DOHH2 (cell line): ENCODE measurements around the gene RNGTT.
A peak's percentile ranks its signal among the peaks of the same experiment; 100 is the strongest.

ENCODE experiments used
- H3F3A ChIP-seq: fragments of 200-600 bp; sonication (generic), shearing (Covaris generic); 2 replicates; pipeline ENCODE4 v1.6.0; 2016; ENCODE audit warnings: antibody characterized with exemption, mild to moderate bottlenecking; ENCODE audit not compliant: control insufficient read depth, insufficient read depth
- H3K27ac ChIP-seq: fragments of 200-600 bp; sonication (generic); 2 replicates; pipeline ENCODE4 v1.5.1; 2014; ENCODE audit warnings: low read depth, mild to moderate bottlenecking, low read length, moderate library complexity
- H3K27me3 ChIP-seq: fragments of 200-600 bp; sonication (generic); 2 replicates; pipeline ENCODE4 v1.6.1; 2014; ENCODE audit warnings: mild to moderate bottlenecking, low read length, mixed read lengths; ENCODE audit not compliant: control insufficient read depth
- H3K36me3 ChIP-seq: fragments of 200-600 bp; sonication (generic); 2 replicates; pipeline ENCODE4 v1.6.1; 2014; ENCODE audit warnings: mild to moderate bottlenecking, low read length, moderate library complexity, mixed read lengths; ENCODE audit not compliant: control insufficient read depth
- H3K4me1 ChIP-seq: fragments of 200-600 bp; sonication (generic); 2 replicates; pipeline ENCODE4 v1.6.1; 2014; ENCODE audit warnings: mild to moderate bottlenecking, low read length, mixed read lengths; ENCODE audit not compliant: control insufficient read depth
- H3K4me2 ChIP-seq: fragments of 200-600 bp; sonication (generic); 2 replicates; pipeline ENCODE4 v1.6.0; 2014; ENCODE audit warnings: mild to moderate bottlenecking, low read length, moderate library complexity
- H3K4me3 ChIP-seq: fragments of 200-600 bp; sonication (generic); 2 replicates; pipeline ENCODE4 v1.5.1; 2014; ENCODE audit warnings: mild to moderate bottlenecking, low read length, mixed read lengths
- H3K79me2 ChIP-seq: fragments of 200-600 bp; sonication (generic); 2 replicates; pipeline ENCODE4 v1.6.1; 2014; ENCODE audit warnings: mild to moderate bottlenecking, low read length, mixed read lengths; ENCODE audit not compliant: control insufficient read depth
- H3K9me2 ChIP-seq: fragments of 200-600 bp; sonication (generic); replicated peaks from 2 replicates; pipeline ENCODE4 v1.6.1; 2014; ENCODE audit warnings: mild to moderate bottlenecking, low read length, mixed read lengths; ENCODE audit not compliant: control insufficient read depth
- H3K9me3 ChIP-seq: fragments of 200-600 bp; sonication (generic); 2 replicates; pipeline ENCODE4 v1.6.1; 2014; ENCODE audit warnings: antibody characterized with exemption, low read length, mixed read lengths; ENCODE audit not compliant: control insufficient read depth, insufficient read depth
- H4K20me1 ChIP-seq: fragments of 200-600 bp; sonication (generic); 2 replicates; pipeline ENCODE4 v1.6.0; 2014; ENCODE audit warnings: low read depth, mild to moderate bottlenecking, antibody characterized with exemption, low read length, moderate library complexity; ENCODE audit not compliant: control insufficient read depth, insufficient read depth
- CTCF ChIP-seq: fragments of 200-600 bp; sonication (generic); IDR thresholded peaks from one replicate; pipeline ENCODE4 v1.5.1; 2014; ENCODE audit warnings: antibody characterized with exemption, mild to moderate bottlenecking, low read depth, low read length; ENCODE audit not compliant: poor library complexity, severe bottlenecking
- EZH2phosphoT487 ChIP-seq: fragments of 200-600 bp; sonication (generic); IDR thresholded peaks from 2 replicates; pipeline ENCODE4 v1.6.1; 2017; ENCODE audit warnings: borderline replicate concordance, mild to moderate bottlenecking, antibody characterized with exemption, low read length, moderate library complexity, mixed read lengths

RNGTT gene

GRCh38 chr6:88599571-88599970 is 363.8 kb downstream of the RNGTT start:
- Histone ChIP-seq H3K4me3 (peak overlapping the region; percentile 33), H3K4me1 (peaks cover 42% of the 10 kb centered on the region), H3K36me3 (no peaks in the 10 kb centered on the region), H3K4me2 (peak overlapping the region; percentile 45), H3F3A (no peaks in the 10 kb centered on the region), H3K9me2 (no peaks in the 10 kb centered on the region), H3K27me3 (no peaks in the 10 kb centered on the region), H3K79me2 (no peaks in the 10 kb centered on the region), H4K20me1 (no peaks in the 10 kb centered on the region), H3K27ac (peak overlapping the region; percentile 54), H3K9me3 (no peaks in the 10 kb centered on the region)
- TF ChIP-seq CTCF (peak; percentile 77), EZH2phosphoT487 (no peak)

GRCh38 chr6:88596801-88597200 is 366.6 kb downstream of the RNGTT start:
- no peak overlapping the region for H3K4me3 ChIP-seq
- H3K9me3 ChIP-seq: peaks cover 22% of the 10 kb centered on the region
- H3K4me1 ChIP-seq: peaks cover 29% of the 10 kb centered on the region
- H3K27ac ChIP-seq: no peak overlapping the region
- no peaks in the 10 kb centered on the region for H3K79me2 ChIP-seq
- no peaks in the 10 kb centered on the region for H3K27me3 ChIP-seq
- no peaks in the 10 kb centered on the region for H4K20me1 ChIP-seq
- H3K4me2 ChIP-seq: no peak overlapping the region
- H3K36me3 ChIP-seq: no peaks in the 10 kb centered on the region
- no peaks in the 10 kb centered on the region for H3F3A ChIP-seq
- TF ChIP-seq EZH2phosphoT487 (no peak), CTCF (no peak)
- no peaks in the 10 kb centered on the region for H3K9me2 ChIP-seq

- Histone ChIP-seq H3K4me2 (no peak overlapping the region), H3K9me2 (no peaks in the 10 kb centered on the region), H3K79me2 (no peaks in the 10 kb centered on the region), H4K20me1 (no peaks in the 10 kb centered on the region), H3F3A (no peaks in the 10 kb centered on the region), H3K4me3 (no peak overlapping the region), H3K36me3 (no peaks in the 10 kb centered on the region), H3K27ac (no peak overlapping the region), H3K4me1 (peaks cover 24% of the 10 kb centered on the region), H3K27me3 (peaks cover 28% of the 10 kb centered on the region), H3K9me3 (peaks cover 23% of the 10 kb centered on the region)
- TF ChIP-seq EZH2phosphoT487 (no peak), CTCF (no peak)
Observed at GRCh38 chr6:88588938-88589337, 374.5 kb downstream of the RNGTT start.

GRCh38 chr6:88587150-88587520 is 376.3 kb downstream of the RNGTT start:
- Histone ChIP-seq H3K4me1 (peaks cover 24% of the 10 kb centered on the region), H3K9me3 (peaks cover 5% of the 10 kb centered on the region)

More at GRCh38 chr6:88587150-88587520, 376.3 kb downstream of the RNGTT start:
- Histone ChIP-seq H3K27ac (no peak overlapping the region), H3K27me3 (peaks cover 28% of the 10 kb centered on the region), H3K79me2 (no peaks in the 10 kb centered on the region), H3F3A (no peaks in the 10 kb centered on the region), H3K4me3 (no peak overlapping the region), H4K20me1 (no peaks in the 10 kb centered on the region), H3K4me2 (no peak overlapping the region), H3K36me3 (no peaks in the 10 kb centered on the region), H3K9me2 (no peaks in the 10 kb centered on the region)
- TF ChIP-seq CTCF: no peak
- TF ChIP-seq EZH2phosphoT487: no peak
